ENCODE results near the gene TTLL10.

Gene TTLL10

DNA sequence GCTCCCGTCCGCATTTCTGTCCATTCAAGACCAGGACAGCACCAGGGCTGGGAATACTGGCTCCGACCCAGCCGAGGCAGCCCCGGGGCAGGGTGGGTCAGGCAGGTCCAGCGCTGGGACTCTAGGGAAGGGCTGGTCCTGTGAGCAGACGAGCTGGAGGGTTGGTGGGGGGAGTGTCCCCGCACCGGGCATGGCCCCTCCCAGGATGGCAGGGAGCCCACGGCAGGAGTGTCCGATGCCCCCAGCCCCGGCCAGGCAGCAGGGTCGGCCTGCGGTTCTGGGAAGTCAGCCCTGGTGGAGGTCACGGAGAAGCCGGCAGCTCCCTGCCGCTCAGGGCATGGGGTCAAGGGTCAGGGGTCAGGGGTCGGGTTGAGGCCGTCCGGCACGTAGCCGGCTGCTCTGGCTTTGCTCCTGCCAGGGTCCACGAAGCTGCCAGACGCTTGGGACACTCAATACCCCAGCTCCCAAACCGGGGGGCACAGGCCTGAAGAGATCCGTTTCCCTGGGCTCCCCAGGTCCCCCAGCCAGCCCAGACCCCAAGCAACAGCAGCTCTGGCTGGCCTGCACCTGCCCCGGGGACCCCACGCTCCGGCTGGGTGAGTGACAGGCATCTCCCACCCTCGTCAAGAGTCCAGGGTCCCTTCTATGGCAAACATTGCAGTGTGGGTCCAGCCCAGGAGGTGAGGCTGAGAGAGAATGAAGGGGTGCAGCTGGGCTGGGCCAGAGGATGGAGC is 66.1 kb downstream of the TTLL10 start:
- DNase-seq = no peak

- DNase-seq = no peak
Observed at GRCh38 chr1:1240348-1240732, 66.7 kb downstream of the TTLL10 start.

GRCh38 chr1:1240822-1241587 is 67.3 kb downstream of the TTLL10 start:
- no peak for DNase-seq

DNA sequence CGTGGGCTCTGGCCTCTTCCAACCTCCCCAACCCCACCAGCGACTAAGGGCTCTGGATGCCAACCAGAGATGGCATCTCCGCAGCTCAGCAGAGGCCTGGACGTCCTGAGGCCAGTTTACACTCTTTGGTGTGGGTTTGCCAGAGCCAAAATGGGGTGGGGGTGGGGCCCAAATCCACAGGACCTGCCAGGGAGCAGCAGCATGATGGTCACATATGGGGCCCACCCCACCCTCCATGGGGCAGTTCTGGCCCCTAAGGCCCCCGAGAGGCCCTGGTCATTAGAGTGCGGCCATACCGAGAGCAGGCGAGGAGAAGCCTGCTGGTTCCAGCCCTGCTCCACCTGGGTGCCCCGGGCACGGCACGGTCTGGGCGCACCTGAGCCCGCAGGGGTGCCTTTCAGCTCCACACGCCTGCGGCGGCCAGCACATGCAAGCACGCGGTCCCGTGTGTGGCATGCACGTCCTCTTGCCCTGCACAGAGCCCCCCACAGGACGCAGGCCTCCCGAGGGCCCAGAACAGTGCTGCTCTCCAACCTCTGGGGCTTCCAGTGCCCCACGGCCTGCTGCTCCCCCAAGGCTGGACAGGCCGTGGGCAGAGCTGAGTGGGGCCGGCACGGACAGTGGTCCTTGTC is 68.0 kb downstream of the TTLL10 start:
- no peak for DNase-seq

DNA sequence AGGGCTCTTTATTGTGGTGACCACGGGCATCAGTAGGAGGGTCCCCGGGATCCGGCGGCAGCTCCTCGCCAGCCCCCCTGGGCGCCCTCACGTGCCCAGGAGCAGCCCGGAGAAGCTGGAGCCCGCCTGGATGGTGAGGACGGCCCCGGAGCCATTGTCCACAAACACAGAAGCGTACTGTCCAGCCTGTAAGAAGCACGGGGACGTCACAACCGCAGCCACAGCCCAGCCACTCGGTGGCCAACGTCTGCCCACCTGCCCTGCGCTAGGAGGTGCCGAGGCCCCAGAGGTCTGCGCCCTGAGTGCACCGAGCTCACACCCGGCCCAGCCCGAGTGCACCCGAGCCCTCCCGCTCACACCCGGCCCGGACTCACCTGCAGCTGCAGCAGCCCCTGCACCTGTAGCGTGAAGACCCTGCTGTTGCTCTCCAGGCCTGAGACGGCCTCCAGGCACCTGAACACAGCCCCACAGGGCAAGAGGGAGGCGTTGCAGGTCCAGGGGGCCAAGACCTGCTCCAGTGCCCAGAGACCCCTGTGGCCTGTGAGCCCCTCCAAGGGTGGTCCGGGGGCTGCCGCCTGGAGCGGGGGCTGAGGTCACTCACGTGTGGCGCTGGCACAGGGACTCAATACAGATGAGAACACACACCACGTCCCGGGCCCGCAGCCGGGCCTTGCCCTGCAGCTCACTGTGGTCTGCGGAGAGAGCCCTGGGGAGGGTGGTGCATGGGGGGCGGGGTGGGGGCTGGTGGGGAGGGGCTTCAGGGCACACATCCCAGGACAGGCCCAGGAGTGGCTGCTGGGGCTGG is 69.0 kb downstream of the TTLL10 start:
- DNase-seq = no peak

- no peak for DNase-seq
Observed at GRCh38 chr1:1243266-1243660, 69.6 kb downstream of the TTLL10 start.

DNA sequence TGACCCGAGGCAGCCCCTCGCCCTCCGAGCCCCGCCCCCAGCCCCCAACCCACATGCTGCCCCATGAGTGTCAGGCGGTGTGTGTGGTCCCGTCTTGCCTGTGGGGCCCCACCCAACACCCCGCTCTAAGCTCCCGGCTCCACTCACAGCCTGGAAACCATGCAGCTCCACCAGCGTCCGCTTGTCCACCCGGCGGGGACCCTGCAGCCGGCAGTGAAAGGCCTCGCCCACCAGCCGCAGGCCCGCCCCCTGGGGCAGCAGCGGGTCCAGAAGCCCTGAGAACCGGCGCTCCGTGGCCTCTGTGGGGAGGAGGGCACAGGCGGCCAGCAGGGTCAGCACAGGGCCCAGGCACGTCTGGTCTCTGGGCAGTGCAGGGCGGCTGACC is 70.1 kb downstream of the TTLL10 start:
- no peak for DNase-seq

GRCh38 chr1:1244192-1244811 is 70.6 kb downstream of the TTLL10 start:
- DNase-seq = no peak

GRCh38 chr1:1245178-1245816 is 71.6 kb downstream of the TTLL10 start:
- DNase-seq = no peak

- DNase-seq = no peak
Observed at GRCh38 chr1:1245817-1246576, 72.3 kb downstream of the TTLL10 start.

DNA sequence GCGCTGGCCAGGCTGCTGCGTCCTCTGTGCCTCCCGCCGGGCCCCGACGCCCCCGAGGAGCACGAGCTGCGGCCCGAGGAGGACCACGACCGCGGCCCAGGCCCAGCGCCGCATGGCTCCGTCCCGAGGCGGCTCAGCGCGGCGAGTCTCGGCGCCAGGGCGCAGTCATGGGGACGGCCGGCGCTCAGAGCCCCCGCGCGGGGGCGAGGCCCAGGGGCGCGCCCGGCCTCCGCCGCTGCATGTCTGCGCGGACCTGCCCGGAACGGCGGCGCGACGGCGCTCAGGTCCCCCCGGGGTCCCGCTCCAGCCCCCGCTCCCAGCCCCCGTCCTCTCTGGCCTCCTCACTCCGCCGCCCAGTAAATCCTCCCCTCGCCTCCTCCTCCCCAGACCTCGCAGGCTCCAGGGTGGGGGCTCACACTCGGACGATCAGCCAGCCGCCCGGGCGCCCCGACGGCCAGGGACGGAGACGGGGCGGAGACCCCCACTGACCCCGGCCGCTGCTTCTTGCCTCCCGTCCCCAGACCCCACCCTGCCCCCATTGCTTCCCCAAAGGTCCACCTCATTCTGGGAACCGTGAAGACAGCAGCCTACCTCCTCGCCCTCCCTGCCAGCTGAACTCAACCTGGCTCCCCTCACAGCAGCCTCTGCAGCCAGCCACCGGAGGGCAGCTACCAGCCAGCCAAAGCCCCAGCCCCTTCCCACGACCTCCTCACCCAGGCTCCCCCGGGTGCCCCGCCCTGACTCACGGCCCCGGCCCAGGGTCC is 73.1 kb downstream of the TTLL10 start, which contains the start of gene C1QTNF12:
Gene C1QTNF12, minus strand, starts transcription at position 146 of the 764 bp plus-strand sequence. Its CDS starts 32 bp downstream, at position 114.
- DNase-seq = no peak

GRCh38 chr1:1247341-1247913 is 73.7 kb downstream of the TTLL10 start:
- no peak for DNase-seq
